BLaER1 treated with 17β-estradiol and CSF1 and Interleukin-3, amounts not matched to agents 10 nM and 100 nM (cell line): ENCODE results near the gene SYNGR4.

ENCODE experiments used
- H3K27ac ChIP-seq, 11 experiments: shearing (Covaris generic); formaldehyde crosslinking; 2 replicates each; pipeline ENCODE4 v1.8.1; 2022
- H3K27me3 ChIP-seq, 11 experiments: shearing (Covaris generic); formaldehyde crosslinking; 2 replicates each; pipeline ENCODE4 v1.8.1; 2022
- H3K36me3 ChIP-seq, 11 experiments: shearing (Covaris generic); formaldehyde crosslinking; 2 replicates each; pipeline ENCODE4 v1.8.1; 2022
- H3K4me1 ChIP-seq, 10 experiments: shearing (Covaris generic); formaldehyde crosslinking; 2 replicates each; pipeline ENCODE4 v1.8.1; 2022
- H3K4me2 ChIP-seq, 11 experiments: shearing (Covaris generic); formaldehyde crosslinking; 2 replicates each; pipeline ENCODE4 v1.8.1; 2022
- H3K4me3 ChIP-seq, 10 experiments: shearing (Covaris generic); formaldehyde crosslinking; 2 replicates each; pipeline ENCODE4 v1.8.1; 2022
- H3K9ac ChIP-seq, 11 experiments: shearing (Covaris generic); formaldehyde crosslinking; 2 replicates each; pipeline ENCODE4 v1.8.1; 2022
- H3K9me3 ChIP-seq, 11 experiments: shearing (Covaris generic); formaldehyde crosslinking; replicated peaks in 1 of 11; 2 replicates each; pipeline ENCODE4 v1.8.1; 2022
- H4K20me1 ChIP-seq, 11 experiments: shearing (Covaris generic); formaldehyde crosslinking; 2 replicates each; pipeline ENCODE4 v1.8.1; 2022
- Cebpa-rat ChIP-seq, 11 experiments: shearing (Covaris generic); IDR thresholded peaks; 2 replicates each; pipeline ENCODE4 v1.8.1; 2022

SYNGR4 gene

GRCh38 chr19:48395170-48395455 is 30.9 kb downstream of the SYNGR4 start:
- H4K20me1 ChIP-seq, result peaks cover 0 to 14% (median 0%) of the 10 kb centered on the region in 11 experiments; a peak in 6 of 22 replicates
- peak overlapping the region; percentile 84 to 99 (median 95); a peak in 20 of 22 replicates for H3K4me2 ChIP-seq
- peaks cover 68 to 78% (median 75%) of the 10 kb centered on the region in 11 experiments for H3K27me3 ChIP-seq
- peak overlapping the region in 8 of 10 experiments; percentile 36 to 60 (median 44); a peak in 10 of 20 replicates for H3K4me3 ChIP-seq
- peak overlapping the region in 5 of 11 experiments; percentile 45 to 70 (median 57); a peak in 7 of 22 replicates for H3K9ac ChIP-seq
- peaks cover 18 to 68% (median 60%) of the 10 kb centered on the region in 10 experiments for H3K4me1 ChIP-seq
- H3K27ac ChIP-seq, result no peak overlapping the region
- no peaks in the 10 kb centered on the region for H3K36me3 ChIP-seq
- H3K9me3 ChIP-seq, result peaks cover 0 to 14% (median 7%) of the 10 kb centered on the region in 11 experiments; a peak in 14 of 22 replicates
- TF ChIP-seq Cebpa-rat (IDR thresholded peaks at IDR 0.05), result no peak

DNA sequence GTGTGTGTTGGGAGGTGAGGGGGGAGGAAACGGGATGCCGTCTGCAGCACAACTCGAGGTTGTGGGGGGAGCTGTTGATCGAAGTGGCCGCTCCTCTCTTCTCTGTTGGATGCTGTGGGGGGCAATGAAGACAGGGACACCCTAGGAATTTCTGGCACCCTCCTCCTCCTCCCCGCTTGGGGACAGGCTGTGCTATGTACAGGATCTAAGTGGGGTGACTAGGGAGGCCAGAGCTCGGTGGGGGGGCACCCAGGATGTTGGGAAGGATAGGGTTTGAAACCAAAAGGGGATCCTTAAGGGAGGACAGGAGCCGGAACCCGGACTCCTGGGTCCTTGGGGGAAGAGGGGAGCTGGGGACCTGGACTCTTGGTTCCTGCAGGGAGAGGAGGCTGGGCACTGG is 31.3 kb downstream of the SYNGR4 start:
- H4K20me1 ChIP-seq, result peaks cover 0 to 14% (median 0%) of the 10 kb centered on the region in 11 experiments; a peak in 3 of 22 replicates
- no peak overlapping the region for H3K27ac ChIP-seq
- peak overlapping the region in 8 of 11 experiments; percentile 23 to 99 (median 92); a peak in 12 of 22 replicates for H3K4me2 ChIP-seq
- H3K4me3 ChIP-seq, result peak overlapping the region in 1 of 10 experiments; percentile 45; a peak in 1 of 20 replicates
- peaks cover 18 to 71% (median 60%) of the 10 kb centered on the region in 10 experiments for H3K4me1 ChIP-seq
- peaks cover 70 to 82% (median 77%) of the 10 kb centered on the region in 11 experiments for H3K27me3 ChIP-seq
- peaks cover 0 to 17% (median 7%) of the 10 kb centered on the region in 11 experiments; a peak in 14 of 22 replicates for H3K9me3 ChIP-seq
- no peak overlapping the region for H3K9ac ChIP-seq
- TF ChIP-seq Cebpa-rat (IDR thresholded peaks at IDR 0.05), result no peak
- no peaks in the 10 kb centered on the region for H3K36me3 ChIP-seq

GRCh38 chr19:48396016-48396823 is 32.1 kb downstream of the SYNGR4 start:
- Histone ChIP-seq H3K4me3 (peak overlapping the region in 2 of 10 experiments; percentile 25 to 34; a peak in 3 of 20 replicates), H3K27ac (no peak overlapping the region), H3K4me2 (peak overlapping the region in 9 of 11 experiments; percentile 23 to 99 (median 60); a peak in 15 of 22 replicates), H3K9ac (peak overlapping the region in 1 of 11 experiments; percentile 38; a peak in 1 of 22 replicates), H3K27me3 (peaks cover 70 to 82% (median 77%) of the 10 kb centered on the region in 11 experiments), H4K20me1 (peaks cover 0 to 14% (median 0%) of the 10 kb centered on the region in 11 experiments; a peak in 3 of 22 replicates), H3K9me3 (peaks cover 0 to 17% (median 7%) of the 10 kb centered on the region in 11 experiments; a peak in 14 of 22 replicates), H3K36me3 (no peaks in the 10 kb centered on the region), H3K4me1 (peaks cover 18 to 78% (median 65%) of the 10 kb centered on the region in 10 experiments)
- no peak for TF ChIP-seq Cebpa-rat (IDR thresholded peaks at IDR 0.05)

GRCh38 chr19:48396824-48397176 is 32.6 kb downstream of the SYNGR4 start:
- H3K4me2 ChIP-seq, result peak overlapping the region in 9 of 11 experiments; percentile 23 to 99 (median 60); a peak in 14 of 22 replicates

DNA sequence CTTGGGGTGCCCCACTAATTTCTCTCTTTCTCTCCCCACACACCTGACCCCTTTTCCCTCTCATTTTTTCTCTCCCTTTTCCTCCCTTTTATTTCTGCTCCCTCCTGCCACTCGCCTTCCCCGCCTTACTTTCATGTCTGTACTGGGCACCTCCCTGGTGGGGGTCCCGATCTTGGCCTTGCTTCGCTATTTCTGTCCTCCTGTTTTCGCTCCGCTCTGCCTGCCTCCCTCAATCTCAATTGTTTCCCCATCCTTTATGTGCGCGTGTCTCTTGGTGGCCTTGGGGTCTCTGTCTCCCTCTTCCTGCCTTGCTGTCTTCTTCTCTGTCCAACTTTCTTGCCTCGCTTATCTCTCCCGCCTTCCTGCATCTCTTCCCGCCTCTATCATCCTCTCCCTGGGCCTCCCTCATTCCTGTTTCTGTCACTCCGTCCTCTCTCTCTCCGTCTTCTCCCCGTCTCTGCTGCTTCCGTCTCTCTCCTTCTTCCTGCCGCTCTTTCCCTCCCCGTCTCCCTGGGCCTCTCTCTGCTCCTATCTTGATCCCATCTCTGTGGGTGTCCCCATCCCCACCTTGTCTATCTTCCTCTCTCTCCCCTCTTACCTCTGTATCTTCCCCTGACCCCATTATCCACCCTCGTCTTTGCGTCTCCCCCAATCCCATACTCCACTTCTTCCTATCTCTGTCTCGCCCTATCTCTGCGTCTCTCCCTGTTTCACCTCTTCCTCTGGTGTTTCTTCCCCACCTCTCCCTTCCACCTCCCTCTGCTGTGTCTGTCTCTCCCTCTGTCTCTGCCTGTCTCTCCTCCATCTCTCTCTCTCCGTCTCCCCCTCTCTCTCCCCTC is 33.3 kb downstream of the SYNGR4 start:
- Histone ChIP-seq H3K27ac (no peak overlapping the region), H3K27me3 (peaks cover 70 to 83% (median 75%) of the 10 kb centered on the region in 11 experiments), H3K9ac (no peak overlapping the region), H4K20me1 (peaks cover 0 to 14% (median 0%) of the 10 kb centered on the region in 11 experiments; a peak in 3 of 22 replicates), H3K4me1 (peaks cover 18 to 74% (median 62%) of the 10 kb centered on the region in 10 experiments), H3K9me3 (peaks cover 0 to 17% (median 7%) of the 10 kb centered on the region in 11 experiments; a peak in 14 of 22 replicates), H3K4me3 (no peak overlapping the region), H3K36me3 (no peaks in the 10 kb centered on the region), H3K4me2 (peak overlapping the region in 3 of 11 experiments; percentile 6 to 93 (median 15); a peak in 3 of 22 replicates)
- TF ChIP-seq Cebpa-rat (IDR thresholded peaks at IDR 0.05), result no peak

More at GRCh38 chr19:48396824-48397176, 32.6 kb downstream of the SYNGR4 start:
- no peak for TF ChIP-seq Cebpa-rat (IDR thresholded peaks at IDR 0.05)
- Histone ChIP-seq H3K4me1 (peaks cover 18 to 78% (median 67%) of the 10 kb centered on the region in 10 experiments), H3K9ac (peak overlapping the region in 1 of 11 experiments; percentile 38; a peak in 1 of 22 replicates), H3K27me3 (peaks cover 70 to 83% (median 77%) of the 10 kb centered on the region in 11 experiments), H3K36me3 (no peaks in the 10 kb centered on the region), H3K9me3 (peaks cover 0 to 17% (median 7%) of the 10 kb centered on the region in 11 experiments; a peak in 14 of 22 replicates), H3K4me3 (peak overlapping the region in 1 of 10 experiments; percentile 25; a peak in 2 of 20 replicates), H4K20me1 (peaks cover 0 to 14% (median 0%) of the 10 kb centered on the region in 11 experiments; a peak in 3 of 22 replicates), H3K27ac (no peak overlapping the region)

GRCh38 chr19:48398102-48398374 is 33.9 kb downstream of the SYNGR4 start:
- Histone ChIP-seq H3K27me3 (peaks cover 65 to 78% (median 71%) of the 10 kb centered on the region in 11 experiments), H3K36me3 (no peaks in the 10 kb centered on the region), H3K9me3 (peaks cover 0 to 17% (median 7%) of the 10 kb centered on the region in 11 experiments; a peak in 14 of 22 replicates), H3K9ac (no peak overlapping the region), H4K20me1 (peaks cover 0 to 14% (median 0%) of the 10 kb centered on the region in 11 experiments; a peak in 3 of 22 replicates), H3K4me3 (no peak overlapping the region), H3K27ac (no peak overlapping the region), H3K4me2 (no peak overlapping the region), H3K4me1 (peaks cover 18 to 68% (median 57%) of the 10 kb centered on the region in 10 experiments)
- TF ChIP-seq Cebpa-rat (IDR thresholded peaks at IDR 0.05), result no peak

DNA sequence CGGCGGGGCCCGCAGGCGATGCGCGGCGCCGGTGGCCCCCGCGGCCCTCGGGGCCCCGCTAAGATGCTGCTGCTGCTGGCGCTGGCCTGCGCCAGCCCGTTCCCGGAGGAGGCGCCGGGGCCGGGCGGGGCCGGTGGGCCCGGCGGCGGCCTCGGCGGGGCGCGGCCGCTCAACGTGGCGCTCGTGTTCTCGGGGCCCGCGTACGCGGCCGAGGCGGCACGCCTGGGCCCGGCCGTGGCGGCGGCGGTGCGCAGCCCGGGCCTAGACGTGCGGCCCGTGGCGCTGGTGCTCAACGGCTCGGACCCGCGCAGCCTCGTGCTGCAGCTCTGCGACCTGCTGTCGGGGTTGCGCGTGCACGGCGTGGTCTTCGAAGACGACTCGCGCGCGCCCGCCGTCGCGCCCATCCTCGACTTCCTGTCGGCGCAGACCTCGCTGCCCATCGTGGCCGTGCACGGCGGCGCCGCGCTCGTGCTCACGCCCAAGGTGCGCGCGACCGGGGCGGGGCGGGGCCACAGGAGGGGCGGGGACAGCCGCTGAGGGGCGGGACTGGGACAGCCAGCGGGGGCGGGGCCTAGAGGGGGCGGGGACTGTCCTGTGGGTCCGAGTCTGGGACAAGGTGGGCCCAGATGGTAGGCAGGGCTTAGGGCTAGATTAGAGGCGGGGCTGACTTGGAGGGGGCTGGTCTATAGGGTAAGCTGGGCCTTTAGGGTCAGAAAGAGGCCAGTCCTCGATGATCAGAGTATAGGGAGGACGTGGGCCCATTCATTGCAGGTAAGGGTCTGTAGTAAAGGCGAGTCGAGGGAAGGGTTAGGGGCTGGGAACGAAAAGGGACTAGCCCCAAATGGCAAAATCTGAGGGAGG is 34.4 kb downstream of the SYNGR4 start:
- peak overlapping the region in 2 of 11 experiments; percentile 31 to 59; a peak in 1 of 22 replicates for H3K4me2 ChIP-seq
- H3K27me3 ChIP-seq, result peaks cover 59 to 72% (median 66%) of the 10 kb centered on the region in 11 experiments
- no peak overlapping the region for H3K4me3 ChIP-seq
- peaks cover 14 to 66% (median 51%) of the 10 kb centered on the region in 10 experiments for H3K4me1 ChIP-seq
- no peaks in the 10 kb centered on the region for H3K36me3 ChIP-seq
- no peak for TF ChIP-seq Cebpa-rat (IDR thresholded peaks at IDR 0.05)
- H3K27ac ChIP-seq, result no peak overlapping the region
- H4K20me1 ChIP-seq, result peaks cover 0 to 14% (median 0%) of the 10 kb centered on the region in 11 experiments; a peak in 3 of 22 replicates
- peaks cover 0 to 17% (median 7%) of the 10 kb centered on the region in 11 experiments; a peak in 14 of 22 replicates for H3K9me3 ChIP-seq
- no peak overlapping the region for H3K9ac ChIP-seq
